Measurements from ENCODE around the gene DNAJC7. TPM values are rescaled to one million over a fixed set of nuclear protein-coding genes. Genes with fewer than 3 reads are reported as not detected.

The DNAJC7 gene
- total and polyA plus RNA-seq, 8 donors, result 12.3 to 161 (median 70.6) TPM

DNA sequence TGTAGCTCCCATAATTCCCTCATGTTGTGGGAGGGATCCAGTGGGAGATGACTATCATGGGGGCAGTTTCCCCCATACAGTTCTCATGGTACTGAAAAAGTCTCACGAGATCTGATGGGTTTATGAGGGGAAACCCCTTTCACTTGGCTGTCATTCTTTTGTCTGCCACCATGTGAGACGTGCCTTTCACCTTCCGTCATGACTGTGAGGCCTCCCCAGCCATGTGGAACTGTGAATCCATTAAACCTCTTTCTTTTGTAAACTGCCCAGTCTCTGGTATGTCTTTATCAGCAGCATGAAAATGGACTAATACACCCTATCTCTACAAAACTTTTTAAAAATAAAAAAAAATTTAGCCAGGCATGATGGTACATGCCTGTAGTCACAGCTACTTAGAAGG is 39.4 kb upstream of the DNAJC7 start:
- no peak for DNase-seq
- H3K27me3 ChIP-seq, result peaks cover 0 to 53% (median 17%) of the 10 kb centered on the region in 3 donors
- no peak overlapping the region for H3K27ac ChIP-seq
- no peaks in the 10 kb centered on the region for H3K9me3 ChIP-seq
- TF ChIP-seq POLR2A (IDR thresholded peaks at IDR 0.05) (no peak), EP300 (IDR thresholded peaks at IDR 0.05) (no peak), POLR2AphosphoS5 (IDR thresholded peaks at IDR 0.05) (no peak)
- 64 to 76% (median 72%) methylated on average over 3 of the region's 3 CpGs for WGBS, 5 donors
- intact Hi-C loops (cut with DNase I; ENCODE audit: low total_unique reads), result no loop called here
- H3K4me3 ChIP-seq, result no peak overlapping the region
- H3K36me3 ChIP-seq, result no peaks in the 10 kb centered on the region
- no peaks in the 10 kb centered on the region for H3K4me1 ChIP-seq

DNA sequence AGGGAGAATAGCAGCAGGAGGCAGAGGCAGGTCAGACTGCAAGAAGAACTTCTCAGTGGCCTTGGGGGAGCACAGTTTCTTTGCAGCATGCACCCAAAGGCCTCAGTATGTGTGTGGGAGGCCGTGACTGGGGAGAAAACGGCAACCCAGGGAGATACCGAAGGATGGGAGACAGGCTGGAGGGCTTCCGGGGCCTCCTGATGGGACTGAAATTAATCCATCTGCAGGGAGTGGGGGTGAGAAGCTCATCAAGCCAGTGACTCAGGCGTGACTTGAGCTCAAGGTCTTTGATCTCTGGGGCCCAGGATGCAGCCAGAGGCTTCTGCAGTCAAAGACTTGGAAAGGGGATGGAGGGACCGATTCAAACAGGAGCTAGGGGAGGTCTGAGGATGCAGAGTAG is 38.3 kb upstream of the DNAJC7 start:
- TF ChIP-seq, protein P1, sequence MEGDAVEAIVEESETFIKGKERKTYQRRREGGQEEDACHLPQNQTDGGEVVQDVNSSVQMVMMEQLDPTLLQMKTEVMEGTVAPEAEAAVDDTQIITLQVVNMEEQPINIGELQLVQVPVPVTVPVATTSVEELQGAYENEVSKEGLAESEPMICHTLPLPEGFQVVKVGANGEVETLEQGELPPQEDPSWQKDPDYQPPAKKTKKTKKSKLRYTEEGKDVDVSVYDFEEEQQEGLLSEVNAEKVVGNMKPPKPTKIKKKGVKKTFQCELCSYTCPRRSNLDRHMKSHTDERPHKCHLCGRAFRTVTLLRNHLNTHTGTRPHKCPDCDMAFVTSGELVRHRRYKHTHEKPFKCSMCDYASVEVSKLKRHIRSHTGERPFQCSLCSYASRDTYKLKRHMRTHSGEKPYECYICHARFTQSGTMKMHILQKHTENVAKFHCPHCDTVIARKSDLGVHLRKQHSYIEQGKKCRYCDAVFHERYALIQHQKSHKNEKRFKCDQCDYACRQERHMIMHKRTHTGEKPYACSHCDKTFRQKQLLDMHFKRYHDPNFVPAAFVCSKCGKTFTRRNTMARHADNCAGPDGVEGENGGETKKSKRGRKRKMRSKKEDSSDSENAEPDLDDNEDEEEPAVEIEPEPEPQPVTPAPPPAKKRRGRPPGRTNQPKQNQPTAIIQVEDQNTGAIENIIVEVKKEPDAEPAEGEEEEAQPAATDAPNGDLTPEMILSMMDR (IDR thresholded peaks at IDR 0.05), result no peak
- TF ChIP-seq POLR2A (IDR thresholded peaks at IDR 0.05), result no peak
- no peak for TF ChIP-seq EP300 (IDR thresholded peaks at IDR 0.05)
- TF ChIP-seq POLR2AphosphoS5 (IDR thresholded peaks at IDR 0.05), result no peak
- DNase-seq, result no peak
- Histone ChIP-seq H3K4me3 (no peak overlapping the region), H3K27ac (no peak overlapping the region), H3K27me3 (peaks cover 0 to 53% (median 17%) of the 10 kb centered on the region in 3 donors), H3K9me3 (no peaks in the 10 kb centered on the region), H3K4me1 (peaks cover 6 to 10% (median 6%) of the 10 kb centered on the region in 4 donors), H3K36me3 (no peaks in the 10 kb centered on the region)
- intact Hi-C loops (cut with DNase I; ENCODE audit: low total_unique reads), result no loop called here
- 43 to 50% (median 45%) methylated on average over 6 of the region's 6 CpGs for WGBS, 5 donors

DNA sequence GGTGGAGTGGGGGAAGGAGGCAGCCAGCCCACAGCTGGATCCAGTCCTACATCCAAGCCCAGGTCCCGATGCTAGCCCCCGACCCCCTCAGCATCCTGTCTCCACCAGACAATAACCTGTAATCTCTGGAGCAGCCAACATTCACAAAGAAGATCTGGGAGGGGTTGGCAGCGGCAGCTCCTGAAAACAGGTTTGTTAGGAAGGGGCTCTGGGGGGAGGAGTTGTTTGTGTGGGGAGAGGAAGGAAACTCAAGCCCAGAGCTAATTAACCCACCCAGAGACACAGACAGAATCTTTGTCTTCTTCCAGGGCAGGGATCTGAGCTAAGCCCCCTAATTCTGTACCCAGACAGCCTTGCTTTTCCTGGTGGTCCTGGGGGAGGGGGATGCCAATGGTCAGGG is 37.8 kb upstream of the DNAJC7 start:
- no peak overlapping the region for H3K4me3 ChIP-seq
- H3K4me1 ChIP-seq, result peaks cover 8 to 10% (median 9%) of the 10 kb centered on the region in 4 donors
- no peak overlapping the region for H3K27ac ChIP-seq
- peaks cover 0 to 53% (median 17%) of the 10 kb centered on the region in 3 donors for H3K27me3 ChIP-seq
- intact Hi-C loops (cut with DNase I; ENCODE audit: low total_unique reads), result no loop called here
- TF ChIP-seq EP300 (IDR thresholded peaks at IDR 0.05) (no peak), POLR2AphosphoS5 (IDR thresholded peaks at IDR 0.05) (no peak), POLR2A (IDR thresholded peaks at IDR 0.05) (no peak)
- TF ChIP-seq, protein P1 (IDR thresholded peaks at IDR 0.05), result no peak
- no peaks in the 10 kb centered on the region for H3K36me3 ChIP-seq
- no peaks in the 10 kb centered on the region for H3K9me3 ChIP-seq
- 25 to 37% (median 30%) methylated on average over 3 of the region's 3 CpGs for WGBS, 5 donors
- DNase-seq, result no peak

DNA sequence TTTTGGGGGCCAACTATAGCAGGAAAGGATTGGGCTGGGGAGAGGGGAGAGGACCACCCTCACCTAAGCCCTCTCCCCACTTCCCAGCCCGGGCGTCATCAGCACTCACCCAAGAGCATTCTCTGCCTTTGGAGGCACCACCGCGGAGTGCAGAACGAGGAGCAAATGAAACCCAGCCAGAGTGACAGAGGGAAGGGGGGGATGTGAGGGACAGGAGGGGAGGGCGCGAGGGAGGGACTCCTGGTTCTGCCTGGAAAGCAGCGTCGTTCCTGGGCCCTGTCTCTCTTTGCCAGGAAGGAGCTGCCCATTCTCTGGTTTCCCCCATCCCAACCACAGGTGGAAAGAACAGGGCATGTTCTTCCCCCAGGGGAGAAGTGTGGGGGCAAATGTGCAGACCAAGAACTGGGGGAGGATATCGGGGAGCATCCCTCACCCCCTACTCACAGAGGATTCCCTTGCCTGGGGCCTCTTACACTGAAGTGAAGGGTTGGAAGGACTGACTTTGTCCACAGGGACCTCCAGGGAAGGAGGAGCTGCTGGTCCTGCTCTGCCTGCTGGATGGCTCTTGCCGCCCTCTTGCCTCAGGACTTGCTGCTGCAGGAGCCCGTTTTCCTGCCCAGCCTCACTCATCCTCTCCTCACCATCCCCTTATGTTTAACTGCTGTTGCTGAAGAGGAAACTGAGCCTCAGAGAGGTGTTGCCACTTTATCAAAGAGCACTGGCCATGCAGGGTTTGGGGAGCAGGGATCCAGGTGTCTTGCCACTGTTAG is 36.7 kb upstream of the DNAJC7 start:
- Histone ChIP-seq H3K4me1 (peaks cover 10 to 13% (median 12%) of the 10 kb centered on the region in 4 donors), H3K4me3 (no peak overlapping the region), H3K27ac (no peak overlapping the region), H3K27me3 (peaks cover 0 to 50% (median 17%) of the 10 kb centered on the region in 3 donors), H3K9me3 (no peaks in the 10 kb centered on the region), H3K36me3 (no peaks in the 10 kb centered on the region)
- no peak for TF ChIP-seq POLR2A (IDR thresholded peaks at IDR 0.05)
- TF ChIP-seq, protein P1 (IDR thresholded peaks at IDR 0.05), result no peak
- TF ChIP-seq POLR2AphosphoS5 (IDR thresholded peaks at IDR 0.05), result no peak
- TF ChIP-seq EP300 (IDR thresholded peaks at IDR 0.05), result no peak
- no peak for DNase-seq
- intact Hi-C loops (cut with DNase I; ENCODE audit: low total_unique reads), result no loop called here
- WGBS, 5 donors, result 21 to 35% (median 22%) methylated on average over 9 to 12 of the region's 12 CpGs

Data from stomach (tissue), 9 donors.